OCI-LY7 (cell line): Measurements from ENCODE around the gene RAB35. TPM values are rescaled to one million over a fixed set of nuclear protein-coding genes. Genes with fewer than 3 reads are reported as not detected.

Source experiments
- BruUV-seq: library from RNA; stranded (reverse); fragments of 400-500 nt; replicated peaks from 2 replicates; lab custom pipeline; 2021; lab: Mats Ljungman, UMichigan
- CTCF ChIA-PET: fragments of 300-600 bp; sonication (Branson Sonifier 250); formaldehyde crosslinking; loops from one replicate; lab custom pipeline; 2022; ENCODE audit warnings: antibody characterized with exemption; ENCODE audit not compliant: unreplicated experiment; lab: Charles Lee
- POLR2A ChIA-PET: fragments of 300-600 bp; sonication (Branson Sonifier 250); formaldehyde crosslinking; loops from one replicate; lab custom pipeline; 2022; ENCODE audit warnings: antibody characterized with exemption; lab: Charles Lee
- DNase-seq: peaks from one replicate; pipeline ENCODE4 v3.0.0-alpha.2; 2015; ENCODE audit warnings: low spot score
- H2AFZ ChIP-seq: fragments of 200-600 bp; sonication (generic), shearing (Covaris generic); 2 replicates; pipeline ENCODE4 v1.6.1; 2014; ENCODE audit warnings: mild to moderate bottlenecking, antibody characterized with exemption, low read length, moderate library complexity
- H3K27ac ChIP-seq: fragments of 200-600 bp; sonication (generic); 2 replicates; pipeline ENCODE4 v1.5.1; 2014; ENCODE audit warnings: mixed run types, low read depth, mild to moderate bottlenecking, moderate library complexity, low read length, inconsistent platforms; ENCODE audit not compliant: poor library complexity, severe bottlenecking
- H3K36me3 ChIP-seq: fragments of 200-600 bp; sonication (generic); 2 replicates; pipeline ENCODE4 v1.6.1; 2014; ENCODE audit warnings: mild to moderate bottlenecking, antibody characterized with exemption, low read length, moderate library complexity, mixed read lengths; ENCODE audit not compliant: insufficient read depth
- H3K4me1 ChIP-seq: fragments of 200-600 bp; sonication (generic); 2 replicates; pipeline ENCODE4 v1.5.1; 2014; ENCODE audit warnings: mild to moderate bottlenecking, low read length; ENCODE audit not compliant: insufficient read depth, poor library complexity, severe bottlenecking
- H3K4me2 ChIP-seq: fragments of 200-600 bp; sonication (generic); 2 replicates; pipeline ENCODE4 v1.6.1; 2014; ENCODE audit warnings: mild to moderate bottlenecking, low read length
- H3K4me3 ChIP-seq: fragments of 200-600 bp; sonication (generic); 2 replicates; pipeline ENCODE4 v1.5.1; 2014; ENCODE audit warnings: mild to moderate bottlenecking, low read depth, low read length; ENCODE audit not compliant: poor library complexity, severe bottlenecking
- H3K79me2 ChIP-seq: fragments of 200-600 bp; sonication (generic); 2 replicates; pipeline ENCODE4 v1.6.1; 2016; ENCODE audit warnings: low read depth, mild to moderate bottlenecking, low read length, moderate library complexity, mixed read lengths; ENCODE audit not compliant: insufficient read depth
- H3K9me2 ChIP-seq: fragments of 200-600 bp; sonication (generic); 2 replicates; pipeline ENCODE4 v1.6.1; 2016; ENCODE audit warnings: mild to moderate bottlenecking, low read length, mixed read lengths; ENCODE audit not compliant: insufficient read depth
- H3K9me3 ChIP-seq: fragments of 200-600 bp; sonication (generic); 2 replicates; pipeline ENCODE4 v1.6.1; 2014; ENCODE audit warnings: mild to moderate bottlenecking, mixed run types, low read length, mixed read lengths
- H4K20me1 ChIP-seq: fragments of 200-600 bp; sonication (generic); 2 replicates; pipeline ENCODE4 v1.6.1; 2014; ENCODE audit warnings: mild to moderate bottlenecking, antibody characterized with exemption, low read length, moderate library complexity, mixed read lengths; ENCODE audit not compliant: insufficient read depth
- EZH2phosphoT487 ChIP-seq: fragments of 200-600 bp; sonication (generic); IDR thresholded peaks from 2 replicates; pipeline ENCODE4 v1.6.1; 2018; ENCODE audit warnings: low read depth, borderline replicate concordance, mild to moderate bottlenecking, mixed run types, antibody characterized with exemption, low read length, moderate library complexity, mixed read lengths
- intact Hi-C: fragments of 100-400 bp; cut with micrococcal nuclease; formaldehyde crosslinking; loops from one replicate; pipeline ENCODE4 v1.10.0; 2022; ENCODE audit not compliant: unreplicated experiment
- total RNA-seq, 2 experiments: library from RNA; depleted of rRNA in 1 of 2; stranded (reverse); fragments of >200 nt in 1 of 2; shearing (Covaris generic) in 1 of 2; gene quantifications; 2 replicates each; pipeline ENCODE4 v1.2.3, GENCODE V29; 2014 to 2022
- TF ChIP-seq, protein P1 (sequence below): fragments of 200-600 bp; sonication (generic); conservative IDR thresholded peaks from 2 replicates; pipeline ENCODE4 v1.5.1; 2014; ENCODE audit warnings: mild to moderate bottlenecking, antibody characterized with exemption, low read length, moderate library complexity, mixed read lengths

RAB35 gene
- total RNA-seq, 2 experiments from 2014 or later = 42.2 to 85.9 TPM

DNA sequence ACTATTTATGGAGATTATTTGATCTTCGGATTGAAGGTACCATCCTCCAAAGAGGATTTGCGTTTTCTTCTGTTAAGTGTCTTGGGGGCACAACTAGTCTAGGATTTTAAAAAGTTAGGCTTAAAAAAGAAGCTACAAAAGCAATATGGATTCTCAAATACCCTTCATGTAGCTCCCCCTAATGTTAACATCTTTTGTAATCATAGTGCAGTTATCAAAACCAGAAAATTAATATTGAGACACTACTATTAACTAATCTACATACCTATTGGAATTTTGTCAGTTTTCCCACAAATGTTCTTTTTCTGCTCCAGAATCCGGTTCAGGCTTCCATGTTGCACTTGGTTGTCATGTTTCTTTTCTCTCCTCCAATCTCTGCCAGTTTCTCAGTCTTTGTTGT, 65.0 kb downstream of the RAB35 start:
- BruUV-seq = no TSS peak
- no peak overlapping the region for H3K4me3 ChIP-seq
- DNase-seq = no peak
- no peaks in the 10 kb centered on the region for H3K4me1 ChIP-seq
- H3K27ac ChIP-seq = no peak overlapping the region
- no peaks in the 10 kb centered on the region for H4K20me1 ChIP-seq
- no peak overlapping the region for H2AFZ ChIP-seq
- no peaks in the 10 kb centered on the region for H3K36me3 ChIP-seq
- H3K9me2 ChIP-seq = no peaks in the 10 kb centered on the region
- CTCF ChIA-PET = no interaction called here
- POLR2A ChIA-PET = interaction anchor here (0.5 to 0.8 kb wide), 3 partner anchors 44 to 325 kb away, joined by 3 to 6 read pairs (median 3); no protein-coding TSS in a partner anchor
- H3K4me2 ChIP-seq = no peak overlapping the region
- no peaks in the 10 kb centered on the region for H3K79me2 ChIP-seq
- no peak for TF ChIP-seq EZH2phosphoT487
- TF ChIP-seq, protein P1, sequence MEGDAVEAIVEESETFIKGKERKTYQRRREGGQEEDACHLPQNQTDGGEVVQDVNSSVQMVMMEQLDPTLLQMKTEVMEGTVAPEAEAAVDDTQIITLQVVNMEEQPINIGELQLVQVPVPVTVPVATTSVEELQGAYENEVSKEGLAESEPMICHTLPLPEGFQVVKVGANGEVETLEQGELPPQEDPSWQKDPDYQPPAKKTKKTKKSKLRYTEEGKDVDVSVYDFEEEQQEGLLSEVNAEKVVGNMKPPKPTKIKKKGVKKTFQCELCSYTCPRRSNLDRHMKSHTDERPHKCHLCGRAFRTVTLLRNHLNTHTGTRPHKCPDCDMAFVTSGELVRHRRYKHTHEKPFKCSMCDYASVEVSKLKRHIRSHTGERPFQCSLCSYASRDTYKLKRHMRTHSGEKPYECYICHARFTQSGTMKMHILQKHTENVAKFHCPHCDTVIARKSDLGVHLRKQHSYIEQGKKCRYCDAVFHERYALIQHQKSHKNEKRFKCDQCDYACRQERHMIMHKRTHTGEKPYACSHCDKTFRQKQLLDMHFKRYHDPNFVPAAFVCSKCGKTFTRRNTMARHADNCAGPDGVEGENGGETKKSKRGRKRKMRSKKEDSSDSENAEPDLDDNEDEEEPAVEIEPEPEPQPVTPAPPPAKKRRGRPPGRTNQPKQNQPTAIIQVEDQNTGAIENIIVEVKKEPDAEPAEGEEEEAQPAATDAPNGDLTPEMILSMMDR = no peak
- no peaks in the 10 kb centered on the region for H3K9me3 ChIP-seq
- intact Hi-C loops = no loop called here

DNA sequence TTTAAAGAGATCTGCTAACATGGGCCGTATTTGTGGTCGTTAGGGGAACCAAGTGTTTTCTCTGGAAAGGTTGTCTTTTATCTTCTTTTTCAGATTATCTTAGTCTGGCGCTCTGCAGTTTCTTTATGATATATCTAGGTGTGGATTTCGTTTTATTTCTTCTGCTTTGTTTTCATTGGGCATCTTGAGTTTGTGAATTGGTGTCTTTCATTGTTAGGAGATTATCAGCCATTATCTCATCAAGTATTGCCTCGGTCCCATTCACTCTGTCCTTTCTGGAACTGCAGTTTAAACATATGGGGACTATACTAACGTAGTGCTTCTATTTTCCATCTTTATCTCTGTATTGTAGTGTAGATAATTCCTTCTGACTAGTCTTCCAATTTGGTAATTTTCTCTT, 67.1 kb downstream of the RAB35 start:
- H3K9me3 ChIP-seq = no peaks in the 10 kb centered on the region
- H3K27ac ChIP-seq = no peak overlapping the region
- no peaks in the 10 kb centered on the region for H4K20me1 ChIP-seq
- no peak overlapping the region for H3K4me3 ChIP-seq
- no peak overlapping the region for H2AFZ ChIP-seq
- BruUV-seq = no TSS peak
- H3K9me2 ChIP-seq = no peaks in the 10 kb centered on the region
- DNase-seq = no peak
- H3K4me2 ChIP-seq = no peak overlapping the region
- no peaks in the 10 kb centered on the region for H3K4me1 ChIP-seq
- TF ChIP-seq, protein P1 = no peak
- TF ChIP-seq EZH2phosphoT487 = no peak
- H3K36me3 ChIP-seq = no peaks in the 10 kb centered on the region
- CTCF ChIA-PET = no interaction called here
- intact Hi-C loops = no loop called here
- H3K79me2 ChIP-seq = no peaks in the 10 kb centered on the region
- POLR2A ChIA-PET = interaction anchor here (0.8 kb wide), 1 partner anchor 42 kb away, joined by 3 read pairs; no protein-coding TSS in a partner anchor

DNA sequence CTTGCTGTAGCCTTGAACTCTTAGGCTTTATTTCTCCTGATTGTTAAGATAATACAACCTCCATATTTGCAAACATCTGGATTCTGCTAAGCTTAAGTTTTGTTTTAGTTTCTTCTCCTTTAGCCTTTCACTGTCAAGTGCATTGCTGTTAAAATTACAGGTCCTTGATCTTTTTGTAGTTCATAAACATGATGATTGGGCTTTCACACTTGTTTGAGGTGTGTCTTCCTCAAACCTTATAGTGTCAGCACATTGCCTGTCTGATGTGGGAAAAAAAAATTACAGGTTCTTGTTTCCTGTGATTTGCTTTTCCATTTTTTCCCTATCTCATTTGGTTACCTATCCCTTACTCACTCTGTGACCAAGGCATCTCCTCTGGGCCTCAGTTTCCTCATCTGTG, 68.3 kb downstream of the RAB35 start:
- Histone ChIP-seq H2AFZ (no peak overlapping the region), H3K4me1 (no peaks in the 10 kb centered on the region), H3K9me2 (no peaks in the 10 kb centered on the region), H3K4me2 (no peak overlapping the region), H4K20me1 (no peaks in the 10 kb centered on the region), H3K79me2 (no peaks in the 10 kb centered on the region), H3K9me3 (no peaks in the 10 kb centered on the region), H3K27ac (no peak overlapping the region), H3K36me3 (no peaks in the 10 kb centered on the region), H3K4me3 (no peak overlapping the region)
- intact Hi-C loops = no loop called here
- POLR2A ChIA-PET = interaction anchor here (0.6 to 1.4 kb wide), 4 partner anchors 12 to 254 kb away, joined by 3 to 6 read pairs (median 5); partner anchors contain the start of gene SIRT4
- CTCF ChIA-PET = no interaction called here
- BruUV-seq = no TSS peak
- DNase-seq = no peak
- TF ChIP-seq, protein P1 = no peak
- TF ChIP-seq EZH2phosphoT487 = no peak
